ENCODE data around the gene CDC42BPB. TPM values are rescaled to one million over a fixed set of nuclear protein-coding genes. Genes with fewer than 3 reads are reported as not detected.

CDC42BPB gene
- polyA plus RNA-seq, 1 of the 3 experiments (the other 2 are of a cell fraction): 61.6 TPM

DNA sequence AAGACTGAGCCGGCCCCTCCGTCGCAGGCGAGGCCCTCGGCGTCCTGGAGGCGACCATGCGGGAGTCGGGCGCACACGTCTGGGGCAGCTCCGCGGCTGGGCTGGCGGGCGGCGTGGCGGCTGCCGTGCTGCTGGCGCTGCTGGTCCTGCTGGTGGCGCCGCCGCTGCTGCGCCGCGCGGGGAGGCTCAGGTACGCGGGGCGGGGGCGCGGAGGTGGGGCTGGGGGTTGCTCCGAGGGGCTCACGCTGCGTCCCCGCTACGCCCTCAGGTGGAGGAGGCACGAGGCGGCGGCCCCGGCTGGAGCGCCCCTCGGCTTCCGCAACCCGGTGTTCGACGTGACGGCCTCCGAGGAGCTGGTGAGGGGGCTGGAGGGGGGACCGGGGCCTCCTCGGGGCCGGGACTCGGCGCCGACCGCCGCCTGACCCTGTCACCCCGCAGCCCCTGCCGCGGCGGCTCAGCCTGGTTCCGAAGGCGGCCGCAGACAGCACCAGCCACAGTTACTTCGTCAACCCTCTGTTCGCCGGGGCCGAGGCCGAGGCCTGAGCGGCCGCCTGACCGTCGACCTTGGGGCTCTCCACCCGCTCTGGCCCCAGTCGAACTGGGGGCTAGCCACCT lies 127.1 kb downstream of the CDC42BPB start:
- 15% methylated on average over 4 of the region's 74 CpGs for WGBS (ENCODE audit: low lambda C conversion rate)
- peaks cover 6% of the 10 kb centered on the region; the same call in 1 of the 2 replicates for H4K20me1 ChIP-seq (ENCODE audit: insufficient read depth)
- no peak overlapping the region for H3K27ac ChIP-seq (ENCODE audit: low read depth in 2 of 2, low read length in 1 of 2)
- TF ChIP-seq, protein P1, sequence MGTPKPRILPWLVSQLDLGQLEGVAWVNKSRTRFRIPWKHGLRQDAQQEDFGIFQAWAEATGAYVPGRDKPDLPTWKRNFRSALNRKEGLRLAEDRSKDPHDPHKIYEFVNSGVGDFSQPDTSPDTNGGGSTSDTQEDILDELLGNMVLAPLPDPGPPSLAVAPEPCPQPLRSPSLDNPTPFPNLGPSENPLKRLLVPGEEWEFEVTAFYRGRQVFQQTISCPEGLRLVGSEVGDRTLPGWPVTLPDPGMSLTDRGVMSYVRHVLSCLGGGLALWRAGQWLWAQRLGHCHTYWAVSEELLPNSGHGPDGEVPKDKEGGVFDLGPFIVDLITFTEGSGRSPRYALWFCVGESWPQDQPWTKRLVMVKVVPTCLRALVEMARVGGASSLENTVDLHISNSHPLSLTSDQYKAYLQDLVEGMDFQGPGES (IDR thresholded peaks at IDR 0.05; ENCODE audit: low read depth, low read length): no peak
- no peak for TF ChIP-seq FOXJ3 (CRISPR knock-in tag; IDR thresholded peaks at IDR 0.05)
- TF ChIP-seq, protein P2, sequence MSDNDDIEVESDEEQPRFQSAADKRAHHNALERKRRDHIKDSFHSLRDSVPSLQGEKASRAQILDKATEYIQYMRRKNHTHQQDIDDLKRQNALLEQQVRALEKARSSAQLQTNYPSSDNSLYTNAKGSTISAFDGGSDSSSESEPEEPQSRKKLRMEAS (IDR thresholded peaks at IDR 0.05; ENCODE audit: low read depth): no peak
- TF ChIP-seq RAD21 (IDR thresholded peaks at IDR 0.05; ENCODE audit: low read length): no peak
- TF ChIP-seq NRF1 (IDR thresholded peaks at IDR 0.05; ENCODE audit: low read depth, low read length): no peak
- TF ChIP-seq NFIC (IDR thresholded peaks at IDR 0.05; ENCODE audit: borderline replicate concordance): no peak
- no peak overlapping the region for H2AFZ ChIP-seq (ENCODE audit: low read depth)
- H3K9me3 ChIP-seq: no peaks in the 10 kb centered on the region
- H3K36me3 ChIP-seq (replicated peaks in 1 of 2; ENCODE audit: control insufficient read depth in 1 of 2, insufficient read depth in 2 of 2, low read length in 1 of 2): peaks cover 9 to 19% of the 10 kb centered on the region in 2 experiments
- DNase-seq: peak; percentile 83
- ChIA-PET POLR2A (no interaction called here), CTCF (interaction anchor here (0.6 to 1.3 kb wide), 7 partner anchors 23 to 236 kb away, joined by 3 to 6 read pairs (median 3); no protein-coding TSS in a partner anchor)
- no peaks in the 10 kb centered on the region for H3F3A ChIP-seq (replicated peaks; ENCODE audit: insufficient read depth)
- H3K4me2 ChIP-seq: no peak overlapping the region
- H3K79me2 ChIP-seq (ENCODE audit: insufficient read depth): 0 out of 2 replicates have a peak, but pooled peaks cover under 1% of the 10 kb centered on the region
- peaks cover 5% of the 10 kb centered on the region; the same call in 1 of the 2 replicates for H3K27me3 ChIP-seq (ENCODE audit: insufficient read depth)
- no peaks in the 10 kb centered on the region for H3K9me2 ChIP-seq
- no peak overlapping the region; a peak in 1 of 4 replicates for H3K4me3 ChIP-seq (ENCODE audit: low read depth in 2 of 2, low read length in 1 of 2)
- no peak overlapping the region for H3K9ac ChIP-seq
- H3K4me1 ChIP-seq (ENCODE audit: control insufficient read depth in 1 of 2, insufficient read depth in 2 of 2, low read depth in 1 of 2, low read length in 1 of 2): peaks cover 0 to 8% of the 10 kb centered on the region in 2 experiments; a peak in 1 of 4 replicates

DNA sequence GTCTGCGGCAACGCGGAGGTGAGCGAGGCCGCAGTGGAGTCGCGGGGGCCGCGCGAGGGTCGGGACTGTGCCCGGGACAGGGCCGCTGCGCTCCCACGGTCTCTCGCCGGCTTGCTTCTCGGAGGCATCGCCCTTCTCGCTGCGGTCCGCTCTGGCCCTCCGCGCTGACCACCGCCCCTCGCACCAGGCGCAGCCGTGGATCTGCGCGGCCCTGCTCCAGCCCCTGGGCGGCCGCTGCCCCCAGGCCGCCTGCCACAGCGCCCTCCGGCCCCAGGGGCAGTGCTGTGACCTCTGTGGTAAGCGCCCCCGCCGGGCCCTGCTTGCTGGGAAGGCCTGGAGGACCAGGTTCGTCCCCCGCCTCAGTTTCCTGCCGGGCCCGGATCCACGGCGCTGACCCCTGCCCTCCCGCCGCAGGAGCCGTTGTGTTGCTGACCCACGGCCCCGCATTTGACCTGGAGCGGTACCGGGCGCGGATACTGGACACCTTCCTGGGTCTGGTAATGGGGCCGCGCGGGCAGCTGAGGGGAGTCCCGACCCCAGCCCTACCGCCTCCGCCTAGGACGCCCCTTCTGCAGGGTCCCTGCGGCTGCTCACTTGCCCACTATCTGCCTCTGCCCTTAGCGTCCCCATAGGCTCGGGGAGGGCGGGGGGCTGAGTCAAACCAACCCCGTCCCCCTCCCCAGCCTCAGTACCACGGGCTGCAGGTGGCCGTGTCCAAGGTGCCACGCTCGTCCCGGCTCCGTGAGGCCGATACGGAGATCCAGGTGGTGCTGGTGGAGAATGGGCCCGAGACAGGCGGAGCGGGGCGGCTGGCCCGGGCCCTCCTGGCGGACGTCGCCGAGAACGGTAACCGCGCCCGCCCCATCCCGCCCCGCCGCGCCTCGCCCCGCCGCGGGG lies 127.9 kb downstream of the CDC42BPB start:
- WGBS (ENCODE audit: low lambda C conversion rate): 23% methylated on average over 15 of the region's 94 CpGs
- Histone ChIP-seq H3K27me3 (ENCODE audit: insufficient read depth) (peaks cover 5% of the 10 kb centered on the region; the same call in 1 of the 2 replicates), H3K4me3 (ENCODE audit: low read depth in 2 of 2, low read length in 1 of 2) (no peak overlapping the region; a peak in 1 of 4 replicates), H3K4me1 (ENCODE audit: control insufficient read depth in 1 of 2, insufficient read depth in 2 of 2, low read depth in 1 of 2, low read length in 1 of 2) (peaks cover 0 to 8% of the 10 kb centered on the region in 2 experiments; a peak in 1 of 4 replicates), H3K27ac (ENCODE audit: low read depth in 2 of 2, low read length in 1 of 2) (no peak overlapping the region), H3F3A (replicated peaks; ENCODE audit: insufficient read depth) (no peaks in the 10 kb centered on the region), H3K9me3 (no peaks in the 10 kb centered on the region), H2AFZ (ENCODE audit: low read depth) (no peak overlapping the region), H4K20me1 (ENCODE audit: insufficient read depth) (peaks cover 6% of the 10 kb centered on the region; the same call in 1 of the 2 replicates), H3K79me2 (ENCODE audit: insufficient read depth) (no peaks in the 10 kb centered on the region), H3K9me2 (no peaks in the 10 kb centered on the region), H3K36me3 (replicated peaks in 1 of 2; ENCODE audit: control insufficient read depth in 1 of 2, insufficient read depth in 2 of 2, low read length in 1 of 2) (peaks cover 9 to 19% of the 10 kb centered on the region in 2 experiments), H3K9ac (no peak overlapping the region), H3K4me2 (no peak overlapping the region)
- TF ChIP-seq ELF1 (IDR thresholded peaks at IDR 0.05) (no peak), TEAD4 (IDR thresholded peaks at IDR 0.05; ENCODE audit: borderline replicate concordance, insufficient read depth) (no peak), NRF1 (IDR thresholded peaks at IDR 0.05; ENCODE audit: low read depth, low read length) (no peak), TCF12 (IDR thresholded peaks at IDR 0.05) (no peak), GATA2 (CRISPR knock-in tag; IDR thresholded peaks at IDR 0.05) (no peak), TAF1 (IDR thresholded peaks at IDR 0.05; ENCODE audit: borderline replicate concordance, low read depth, low read length) (no peak)
- TF ChIP-seq, protein P1 (IDR thresholded peaks at IDR 0.05; ENCODE audit: low read depth, low read length): no peak
- TF ChIP-seq, protein P3, sequence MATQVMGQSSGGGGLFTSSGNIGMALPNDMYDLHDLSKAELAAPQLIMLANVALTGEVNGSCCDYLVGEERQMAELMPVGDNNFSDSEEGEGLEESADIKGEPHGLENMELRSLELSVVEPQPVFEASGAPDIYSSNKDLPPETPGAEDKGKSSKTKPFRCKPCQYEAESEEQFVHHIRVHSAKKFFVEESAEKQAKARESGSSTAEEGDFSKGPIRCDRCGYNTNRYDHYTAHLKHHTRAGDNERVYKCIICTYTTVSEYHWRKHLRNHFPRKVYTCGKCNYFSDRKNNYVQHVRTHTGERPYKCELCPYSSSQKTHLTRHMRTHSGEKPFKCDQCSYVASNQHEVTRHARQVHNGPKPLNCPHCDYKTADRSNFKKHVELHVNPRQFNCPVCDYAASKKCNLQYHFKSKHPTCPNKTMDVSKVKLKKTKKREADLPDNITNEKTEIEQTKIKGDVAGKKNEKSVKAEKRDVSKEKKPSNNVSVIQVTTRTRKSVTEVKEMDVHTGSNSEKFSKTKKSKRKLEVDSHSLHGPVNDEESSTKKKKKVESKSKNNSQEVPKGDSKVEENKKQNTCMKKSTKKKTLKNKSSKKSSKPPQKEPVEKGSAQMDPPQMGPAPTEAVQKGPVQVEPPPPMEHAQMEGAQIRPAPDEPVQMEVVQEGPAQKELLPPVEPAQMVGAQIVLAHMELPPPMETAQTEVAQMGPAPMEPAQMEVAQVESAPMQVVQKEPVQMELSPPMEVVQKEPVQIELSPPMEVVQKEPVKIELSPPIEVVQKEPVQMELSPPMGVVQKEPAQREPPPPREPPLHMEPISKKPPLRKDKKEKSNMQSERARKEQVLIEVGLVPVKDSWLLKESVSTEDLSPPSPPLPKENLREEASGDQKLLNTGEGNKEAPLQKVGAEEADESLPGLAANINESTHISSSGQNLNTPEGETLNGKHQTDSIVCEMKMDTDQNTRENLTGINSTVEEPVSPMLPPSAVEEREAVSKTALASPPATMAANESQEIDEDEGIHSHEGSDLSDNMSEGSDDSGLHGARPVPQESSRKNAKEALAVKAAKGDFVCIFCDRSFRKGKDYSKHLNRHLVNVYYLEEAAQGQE (IDR thresholded peaks at IDR 0.05; ENCODE audit: low read depth, low read length): no peak
- ChIA-PET POLR2A (no interaction called here), CTCF (interaction anchor here (0.7 to 1.3 kb wide), 5 partner anchors 29 to 235 kb away, joined by 3 to 6 read pairs (median 3); no protein-coding TSS in a partner anchor)
- peak; percentile 69 for DNase-seq
